Measurements from ENCODE around the gene TLE4. TPM values are rescaled to one million over a fixed set of nuclear protein-coding genes. Genes with fewer than 3 reads are reported as not detected.

The TLE4 gene
- total and polyA plus RNA-seq, 2 experiments from 2014 or later: 29.6 to 38.4 TPM

- 76% methylated on average over 5 of the region's 5 CpGs for WGBS (ENCODE audit: low lambda C conversion rate, missing lambda C conversion rate)
- Histone ChIP-seq H3K36me3 (replicated peaks; ENCODE audit: insufficient read depth, low read depth) (no peaks in the 10 kb centered on the region), H3K4me3 (no peak overlapping the region), H3K9me2 (replicated peaks; ENCODE audit: insufficient read depth) (no peaks in the 10 kb centered on the region), H3K9me3 (ENCODE audit: low read depth) (no peaks in the 10 kb centered on the region), H3K4me2 (no peak overlapping the region), H3K4me1 (ENCODE audit: insufficient read depth) (no peaks in the 10 kb centered on the region), H3K79me2 (no peaks in the 10 kb centered on the region), H3K27me3 (no peaks in the 10 kb centered on the region), H3K27ac (no peak overlapping the region), H4K20me1 (ENCODE audit: insufficient read depth, poor library complexity, severe bottlenecking) (no peaks in the 10 kb centered on the region), H2AFZ (no peak overlapping the region)
- no peak for DNase-seq (ENCODE audit: low spot score)
- no peak for TF ChIP-seq EZH2 (IDR thresholded peaks at IDR 0.05; ENCODE audit: borderline replicate concordance)
- TF ChIP-seq EZH2phosphoT487 (IDR thresholded peaks at IDR 0.05; ENCODE audit: low read depth, severe bottlenecking, unreplicated experiment): no peak
- no peak for TF ChIP-seq CTCF (IDR thresholded peaks at IDR 0.05; ENCODE audit: poor library complexity)
These were observed 164.3 kb downstream of the TLE4 start for GRCh38 chr9:79736051-79736450.

- Histone ChIP-seq H3K36me3 (replicated peaks; ENCODE audit: insufficient read depth, low read depth) (no peaks in the 10 kb centered on the region), H3K4me2 (no peak overlapping the region), H4K20me1 (ENCODE audit: insufficient read depth, poor library complexity, severe bottlenecking) (no peaks in the 10 kb centered on the region), H3K27me3 (no peaks in the 10 kb centered on the region), H3K4me3 (no peak overlapping the region), H3K4me1 (ENCODE audit: insufficient read depth) (no peaks in the 10 kb centered on the region), H3K9me3 (ENCODE audit: low read depth) (no peaks in the 10 kb centered on the region), H2AFZ (no peak overlapping the region), H3K9me2 (replicated peaks; ENCODE audit: insufficient read depth) (no peaks in the 10 kb centered on the region), H3K79me2 (no peaks in the 10 kb centered on the region), H3K27ac (no peak overlapping the region)
- no peak for DNase-seq (ENCODE audit: low spot score)
- 85% methylated on average over 3 of the region's 3 CpGs for WGBS (ENCODE audit: low lambda C conversion rate, missing lambda C conversion rate)
- no peak for TF ChIP-seq CTCF (IDR thresholded peaks at IDR 0.05; ENCODE audit: poor library complexity)
- no peak for TF ChIP-seq EZH2phosphoT487 (IDR thresholded peaks at IDR 0.05; ENCODE audit: low read depth, severe bottlenecking, unreplicated experiment)
- no peak for TF ChIP-seq EZH2 (IDR thresholded peaks at IDR 0.05; ENCODE audit: borderline replicate concordance)
These were observed 169.6 kb downstream of the TLE4 start for GRCh38 chr9:79741381-79741780.

GRCh38 chr9:79742110-79742721 is 170.5 kb downstream of the TLE4 start:
- H2AFZ ChIP-seq: no peak overlapping the region
- WGBS (ENCODE audit: low lambda C conversion rate, missing lambda C conversion rate): 71% methylated on average over 4 of the region's 4 CpGs

More at GRCh38 chr9:79742110-79742721, 170.5 kb downstream of the TLE4 start:
- Histone ChIP-seq H3K9me2 (replicated peaks; ENCODE audit: insufficient read depth) (no peaks in the 10 kb centered on the region), H3K4me3 (no peak overlapping the region), H3K4me1 (ENCODE audit: insufficient read depth) (no peaks in the 10 kb centered on the region), H3K27ac (no peak overlapping the region), H3K36me3 (replicated peaks; ENCODE audit: insufficient read depth, low read depth) (no peaks in the 10 kb centered on the region), H3K4me2 (no peak overlapping the region), H3K27me3 (no peaks in the 10 kb centered on the region), H4K20me1 (ENCODE audit: insufficient read depth, poor library complexity, severe bottlenecking) (no peaks in the 10 kb centered on the region), H3K9me3 (ENCODE audit: low read depth) (no peaks in the 10 kb centered on the region), H3K79me2 (no peaks in the 10 kb centered on the region)
- DNase-seq (ENCODE audit: low spot score): no peak
- TF ChIP-seq EZH2 (IDR thresholded peaks at IDR 0.05; ENCODE audit: borderline replicate concordance) (no peak), EZH2phosphoT487 (IDR thresholded peaks at IDR 0.05; ENCODE audit: low read depth, severe bottlenecking, unreplicated experiment) (no peak), CTCF (IDR thresholded peaks at IDR 0.05; ENCODE audit: poor library complexity) (no peak)
